Esophagus squamous epithelium (tissue), 5 donors: ENCODE results near the gene TNFRSF6B. TPM values are rescaled to one million over a fixed set of nuclear protein-coding genes. Genes with fewer than 3 reads are reported as not detected.
"Not testable (repeated sequence)": the region's sequence is repeated elsewhere in the genome, so short reads cannot be mapped to it uniquely, and the experiment has no call there.

Experiments used
- DNase-seq: peaks from one replicate; lab custom pipeline; 2025; lab: John Stamatoyannopoulos, UW
- H3K27ac ChIP-seq, 4 donors: fragments of 200-600 bp; sonication (generic); one replicate each; pipeline ENCODE4 v1.5.1; 2016 to 2019; ENCODE audit warnings: mild to moderate bottlenecking in 1 of 4
- H3K27me3 ChIP-seq, 4 donors: fragments of 200-600 bp; sonication (generic); 1 replicate in 3 of 4; 2 replicates in 1 of 4; pipeline versions ENCODE4 v1.5.1 to v1.6.0; 2017 to 2021; ENCODE audit warnings: antibody characterized with exemption in 1 of 4
- H3K36me3 ChIP-seq, 3 donors: fragments of 200-600 bp; sonication (generic); one replicate each; pipeline ENCODE4 v1.5.1; 2016 to 2019
- H3K4me1 ChIP-seq, 3 donors: fragments of 200-600 bp; sonication (generic); one replicate each; pipeline ENCODE4 v1.5.1; 2017 to 2019
- H3K4me3 ChIP-seq, 4 donors: fragments of 200-600 bp; sonication (generic); 1 replicate in 3 of 4; 2 replicates in 1 of 4; pipeline ENCODE4 v1.5.1; 2016 to 2019; ENCODE audit warnings: mild to moderate bottlenecking in 2 of 4, moderate library complexity in 1 of 4
- H3K9me3 ChIP-seq, 3 donors: fragments of 200-600 bp; sonication (generic); one replicate each; pipeline ENCODE4 v1.5.1; 2016 to 2019
- CTCF ChIP-seq, 6 experiments: fragments of 450-650 bp in 4 of 6; fragments of 200-600 bp in 2 of 6; sonication (generic) in 2 of 6; IDR thresholded peaks; one replicate each; pipeline ENCODE4 v1.5.1; 2016 to 2019; ENCODE audit warnings: antibody characterized with exemption in 6 of 6, mild to moderate bottlenecking in 4 of 6, moderate library complexity in 4 of 6
- POLR2A ChIP-seq, 4 donors: fragments of 450-650 bp; IDR thresholded peaks; one replicate each; pipeline ENCODE4 v1.6.1; 2017; ENCODE audit warnings: antibody characterized with exemption in 4 of 4, mild to moderate bottlenecking in 4 of 4, moderate library complexity in 3 of 4
- WGBS, 2 donors: methylation state at CpG; one replicate each; pipeline ENCODE4 v1.1.5; 2018; 5-methylcytosine and 5-hydroxymethylcytosine counted together
- intact Hi-C: fragments of 100-400 bp; cut with DNase I; formaldehyde crosslinking; loops from one replicate; pipeline ENCODE4 v1.15.0; 2022
- total RNA-seq, 4 donors: library from RNA; depleted of rRNA; stranded (reverse); fragments of >200 nt; gene quantifications; one replicate each; pipeline ENCODE4 v1.1.0, GENCODE V29; 2016
- donor health status: DM: yes; HTN: yes; CAD: no.

The TNFRSF6B gene
- total RNA-seq = 10 to 100 TPM in 3 of 4 donors, 1 to 10 TPM in 1; 2.5 to 15.2 (median 10.6) TPM

- TF ChIP-seq CTCF (IDR thresholded peaks at IDR 0.05) (no peak), POLR2A (IDR thresholded peaks at IDR 0.05) (no peak)
- no peak for DNase-seq
- H3K27ac ChIP-seq = peak within 1 kb of the TSS; percentile 22 to 63 (median 44)
Measured at GRCh38 chr20:63696628-63697356, at the start of gene TNFRSF6B. TSS of gene TNFRSF6B (plus strand) at chr20:63696652. CDS start at chr20:63696768, 116 bp downstream.

GRCh38 chr20:63648190-63648589 is 48.3 kb upstream of the TNFRSF6B start:
- no peaks in the 10 kb centered on the region for H3K9me3 ChIP-seq
- H3K27me3 ChIP-seq = peaks cover 0 to 13% (median 0%) of the 10 kb centered on the region in 4 donors
- no peak for TF ChIP-seq CTCF (IDR thresholded peaks at IDR 0.05)
- TF ChIP-seq POLR2A (IDR thresholded peaks at IDR 0.05) = no peak
- no peak overlapping the region for H3K4me3 ChIP-seq
- no peak for DNase-seq
- no peaks in the 10 kb centered on the region for H3K36me3 ChIP-seq
- intact Hi-C loops = no loop called here
- peaks cover 11 to 22% (median 14%) of the 10 kb centered on the region in 3 donors for H3K4me1 ChIP-seq
- no peak overlapping the region for H3K27ac ChIP-seq
- WGBS, 2 donors = 86 to 88% methylated on average over 2 to 6 of the region's 6 CpGs

More at GRCh38 chr20:63696628-63697356, at the start of gene TNFRSF6B:
- Histone ChIP-seq H3K27me3 (no peaks in the 10 kb centered on the region), H3K4me1 (peaks cover 32 to 71% (median 67%) of the 10 kb centered on the region in 3 donors), H3K9me3 (no peaks in the 10 kb centered on the region), H3K36me3 (peaks cover 0 to 11% (median 0%) of the 10 kb centered on the region in 3 donors), H3K4me3 (peak within 1 kb of the TSS; percentile 9 to 59 (median 29))
- no CpG with 5 or more reads among the region's 52 CpGs for WGBS, 2 donors
- intact Hi-C loops = no loop called here

- TF ChIP-seq POLR2A (IDR thresholded peaks at IDR 0.05) (no peak), CTCF (IDR thresholded peaks at IDR 0.05) (no peak)
- no peak overlapping the region for H3K4me3 ChIP-seq
- no peaks in the 10 kb centered on the region for H3K36me3 ChIP-seq
- H3K27me3 ChIP-seq = peaks cover 0 to 13% (median 0%) of the 10 kb centered on the region in 4 donors
- no peak for DNase-seq
- WGBS, 2 donors = 90% methylated on average over 6 to 9 of the region's 11 CpGs
- H3K4me1 ChIP-seq = peaks cover 17 to 30% (median 22%) of the 10 kb centered on the region in 3 donors
- no peak overlapping the region for H3K27ac ChIP-seq
- H3K9me3 ChIP-seq = no peaks in the 10 kb centered on the region
- intact Hi-C loops = no loop called here
Measured at GRCh38 chr20:63648895-63649589, 47.4 kb upstream of the TNFRSF6B start.

GRCh38 chr20:63650486-63650885 is 46.0 kb upstream of the TNFRSF6B start:
- DNase-seq, H3K36me3 ChIP-seq, H3K4me3 ChIP-seq, H3K27ac ChIP-seq, H3K9me3 ChIP-seq, intact Hi-C loops: not testable (repeated sequence)
- WGBS, 2 donors = no CpG with 5 or more reads among the region's 25 CpGs
- peaks cover 0 to 13% (median 0%) of the 10 kb centered on the region in 4 donors for H3K27me3 ChIP-seq
- H3K4me1 ChIP-seq = peaks cover 18 to 35% (median 25%) of the 10 kb centered on the region in 3 donors

- intact Hi-C loops = no loop called here
- H3K4me3 ChIP-seq = peak overlapping the region; percentile 35 to 78 (median 50)
- peaks cover 18 to 39% (median 25%) of the 10 kb centered on the region in 3 donors for H3K4me1 ChIP-seq
- no peak for TF ChIP-seq POLR2A (IDR thresholded peaks at IDR 0.05)
- DNase-seq = no peak
- 3 to 20% methylated on average over 1 to 4 of the region's 11 CpGs for WGBS, 2 donors
- peaks cover 0 to 13% (median 0%) of the 10 kb centered on the region in 4 donors for H3K27me3 ChIP-seq
- no peaks in the 10 kb centered on the region for H3K36me3 ChIP-seq
- H3K9me3 ChIP-seq = no peaks in the 10 kb centered on the region
- peak overlapping the region in 2 of 4 donors; percentile 9 to 52 for H3K27ac ChIP-seq
Measured at GRCh38 chr20:63651942-63652191, 44.6 kb upstream of the TNFRSF6B start.
